ENCODE results near the gene FGFRL1. TPM values are rescaled to one million over a fixed set of nuclear protein-coding genes. Genes with fewer than 3 reads are reported as not detected.

The FGFRL1 gene
- total RNA-seq, 1 experiment from 2014 or later: 33.5 TPM

DNA sequence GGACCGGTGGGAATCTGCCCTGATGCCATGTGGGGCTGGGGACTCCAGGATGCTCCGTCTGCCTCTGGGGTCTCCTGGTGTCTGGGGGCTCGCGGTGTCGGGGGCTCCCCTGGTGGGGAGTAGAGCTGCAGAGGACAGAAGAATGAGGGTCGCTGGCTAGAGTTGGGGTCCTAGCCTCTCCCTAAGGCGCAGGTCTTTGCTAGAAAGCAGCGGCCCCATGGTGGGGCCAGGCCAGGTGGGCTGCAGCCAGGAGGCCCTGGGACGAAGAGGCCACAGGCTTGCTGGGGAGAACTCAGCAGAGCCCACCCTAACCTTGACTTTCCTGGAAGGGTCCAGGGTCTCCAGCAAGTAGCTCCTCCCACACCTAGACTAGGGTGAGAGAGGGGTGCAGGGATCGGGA lies 21.4 kb downstream of the FGFRL1 start:
- ChIA-PET POLR2A (no interaction called here), CTCF (interaction anchor here (1.0 to 1.3 kb wide), 2 partner anchors 8 to 20 kb away, joined by 3 read pairs; no protein-coding TSS in a partner anchor)
- intact Hi-C loops (cut with micrococcal nuclease): no loop called here
- Mint-ChIP-seq H3K4me1 (ENCODE audit: insufficient read depth, unreplicated experiment) (no peaks in the 10 kb centered on the region), H3K27me3 (ENCODE audit: insufficient read depth, unreplicated experiment) (no peaks in the 10 kb centered on the region), H3K9me3 (ENCODE audit: unreplicated experiment) (no peaks in the 10 kb centered on the region), H3K27ac (ENCODE audit: low read depth, unreplicated experiment) (no peak overlapping the region), H3K36me3 (ENCODE audit: insufficient read depth, unreplicated experiment) (peaks cover 17% of the 10 kb centered on the region), H3K4me3 (ENCODE audit: unreplicated experiment) (no peak overlapping the region)
- no TSS peak for BruUV-seq (replicated peaks)
- no peak for DNase-seq (ENCODE audit: unreplicated experiment)
- TF ChIP-seq, protein P1, sequence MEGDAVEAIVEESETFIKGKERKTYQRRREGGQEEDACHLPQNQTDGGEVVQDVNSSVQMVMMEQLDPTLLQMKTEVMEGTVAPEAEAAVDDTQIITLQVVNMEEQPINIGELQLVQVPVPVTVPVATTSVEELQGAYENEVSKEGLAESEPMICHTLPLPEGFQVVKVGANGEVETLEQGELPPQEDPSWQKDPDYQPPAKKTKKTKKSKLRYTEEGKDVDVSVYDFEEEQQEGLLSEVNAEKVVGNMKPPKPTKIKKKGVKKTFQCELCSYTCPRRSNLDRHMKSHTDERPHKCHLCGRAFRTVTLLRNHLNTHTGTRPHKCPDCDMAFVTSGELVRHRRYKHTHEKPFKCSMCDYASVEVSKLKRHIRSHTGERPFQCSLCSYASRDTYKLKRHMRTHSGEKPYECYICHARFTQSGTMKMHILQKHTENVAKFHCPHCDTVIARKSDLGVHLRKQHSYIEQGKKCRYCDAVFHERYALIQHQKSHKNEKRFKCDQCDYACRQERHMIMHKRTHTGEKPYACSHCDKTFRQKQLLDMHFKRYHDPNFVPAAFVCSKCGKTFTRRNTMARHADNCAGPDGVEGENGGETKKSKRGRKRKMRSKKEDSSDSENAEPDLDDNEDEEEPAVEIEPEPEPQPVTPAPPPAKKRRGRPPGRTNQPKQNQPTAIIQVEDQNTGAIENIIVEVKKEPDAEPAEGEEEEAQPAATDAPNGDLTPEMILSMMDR (IDR thresholded peaks at IDR 0.05; ENCODE audit: unreplicated experiment): no peak

DNA sequence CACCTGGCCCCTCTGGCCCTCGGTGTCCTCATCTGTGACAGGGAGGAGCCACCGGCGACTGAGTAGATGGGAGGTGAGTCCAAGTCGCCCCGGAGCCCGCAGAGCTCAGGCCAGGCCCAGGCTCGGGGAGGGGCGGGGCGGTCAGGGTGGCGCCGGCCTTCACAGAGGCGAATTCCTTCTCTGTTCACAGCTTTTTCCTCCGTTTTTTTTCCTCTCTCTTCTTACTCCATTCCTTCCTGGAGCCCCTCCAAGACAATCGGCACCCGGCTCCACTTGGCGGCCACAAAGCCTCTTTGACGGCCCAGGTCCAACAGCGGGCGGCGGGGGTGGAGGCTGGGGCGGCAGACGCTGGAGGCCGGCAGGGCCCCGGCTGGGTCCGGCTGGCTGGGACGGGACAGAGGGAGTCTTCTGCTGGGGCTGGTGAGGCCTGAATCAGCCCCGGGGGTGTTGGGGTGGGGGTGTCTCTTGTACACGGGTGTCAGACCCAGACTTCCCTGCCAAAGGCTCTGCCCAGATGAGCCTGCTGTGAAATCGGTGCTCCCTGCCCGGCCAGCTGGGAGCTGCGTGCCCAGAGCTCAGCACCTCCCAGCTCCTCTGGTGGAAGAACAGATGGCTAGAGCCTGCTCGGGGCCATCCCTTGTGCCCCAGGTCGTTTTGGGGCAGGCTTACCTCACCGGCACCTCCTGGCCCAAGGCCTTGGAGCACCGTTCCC lies 22.6 kb downstream of the FGFRL1 start:
- Mint-ChIP-seq H3K27me3 (ENCODE audit: insufficient read depth, unreplicated experiment) (no peaks in the 10 kb centered on the region), H3K4me1 (ENCODE audit: insufficient read depth, unreplicated experiment) (no peaks in the 10 kb centered on the region), H3K27ac (ENCODE audit: low read depth, unreplicated experiment) (no peak overlapping the region), H3K36me3 (ENCODE audit: insufficient read depth, unreplicated experiment) (peaks cover 12% of the 10 kb centered on the region), H3K9me3 (ENCODE audit: unreplicated experiment) (no peaks in the 10 kb centered on the region), H3K4me3 (ENCODE audit: unreplicated experiment) (no peak overlapping the region)
- intact Hi-C loops (cut with micrococcal nuclease): no loop called here
- ChIA-PET CTCF (interaction anchor here (0.8 to 1.0 kb wide), 2 partner anchors 19 to 98 kb away, joined by 3 to 4 read pairs; no protein-coding TSS in a partner anchor), POLR2A (no interaction called here)
- BruUV-seq (replicated peaks): no TSS peak
- no peak for DNase-seq (ENCODE audit: unreplicated experiment)
- TF ChIP-seq, protein P1 (IDR thresholded peaks at IDR 0.05; ENCODE audit: unreplicated experiment): no peak

DNA sequence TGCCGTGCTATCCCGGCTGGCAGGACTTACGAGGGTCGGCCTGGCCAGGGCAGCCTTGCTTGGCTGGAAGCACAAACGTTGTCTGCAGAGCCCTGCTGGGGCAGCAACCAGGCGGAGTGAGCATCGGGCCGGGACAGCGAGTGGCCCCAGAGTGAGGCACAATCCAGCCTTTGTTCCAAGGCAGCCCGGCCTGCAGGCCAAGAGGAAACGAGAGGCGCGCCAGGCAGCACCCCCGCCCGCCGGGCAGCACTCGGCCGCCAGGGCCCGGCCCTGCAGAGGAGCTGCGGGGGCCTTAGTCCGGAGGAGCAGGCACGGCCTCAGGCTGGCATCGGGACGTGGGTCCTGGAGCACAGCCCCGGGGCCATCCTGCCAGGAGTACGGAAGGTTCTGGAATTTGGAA lies 24.1 kb downstream of the FGFRL1 start:
- intact Hi-C loops (cut with micrococcal nuclease): no loop called here
- no peak overlapping the region for H3K4me3 Mint-ChIP-seq (ENCODE audit: unreplicated experiment)
- peaks cover 17% of the 10 kb centered on the region for H3K36me3 Mint-ChIP-seq (ENCODE audit: insufficient read depth, unreplicated experiment)
- DNase-seq (ENCODE audit: unreplicated experiment): no peak
- H3K9me3 Mint-ChIP-seq (ENCODE audit: unreplicated experiment): no peaks in the 10 kb centered on the region
- peaks cover 5% of the 10 kb centered on the region for H3K4me1 Mint-ChIP-seq (ENCODE audit: insufficient read depth, unreplicated experiment)
- CTCF ChIA-PET: no interaction called here
- H3K27me3 Mint-ChIP-seq (ENCODE audit: insufficient read depth, unreplicated experiment): no peaks in the 10 kb centered on the region
- BruUV-seq (replicated peaks): no TSS peak
- POLR2A ChIA-PET: no interaction called here
- TF ChIP-seq, protein P1 (IDR thresholded peaks at IDR 0.05; ENCODE audit: unreplicated experiment): no peak
- H3K27ac Mint-ChIP-seq (ENCODE audit: low read depth, unreplicated experiment): no peak overlapping the region

DNA sequence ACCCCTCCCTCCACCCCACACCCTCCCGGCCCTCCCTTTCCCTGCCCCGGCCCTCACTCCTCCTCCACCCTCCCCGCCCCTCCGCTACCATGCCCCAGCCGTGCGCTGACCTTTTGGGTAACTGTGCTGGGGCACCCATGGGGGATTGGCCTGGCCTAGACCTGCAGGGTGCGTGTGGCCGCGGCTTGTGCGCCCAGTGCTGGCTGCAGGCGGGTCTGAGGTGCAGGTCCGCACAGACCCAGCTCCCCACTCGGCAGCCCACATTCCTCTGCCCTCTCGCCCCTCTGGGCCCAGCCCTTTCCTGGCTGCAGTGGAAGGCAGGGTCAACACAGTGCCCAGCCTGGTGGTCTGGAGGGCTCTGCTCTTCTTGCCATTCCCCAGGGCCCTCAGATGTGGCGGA lies 24.7 kb downstream of the FGFRL1 start:
- H3K36me3 Mint-ChIP-seq (ENCODE audit: insufficient read depth, unreplicated experiment): peaks cover 17% of the 10 kb centered on the region
- H3K27ac Mint-ChIP-seq (ENCODE audit: low read depth, unreplicated experiment): no peak overlapping the region
- POLR2A ChIA-PET: no interaction called here
- no TSS peak for BruUV-seq (replicated peaks)
- no peak overlapping the region for H3K4me3 Mint-ChIP-seq (ENCODE audit: unreplicated experiment)
- peaks cover 5% of the 10 kb centered on the region for H3K4me1 Mint-ChIP-seq (ENCODE audit: insufficient read depth, unreplicated experiment)
- TF ChIP-seq, protein P1 (IDR thresholded peaks at IDR 0.05; ENCODE audit: unreplicated experiment): no peak
- no peak for DNase-seq (ENCODE audit: unreplicated experiment)
- CTCF ChIA-PET: no interaction called here
- H3K27me3 Mint-ChIP-seq (ENCODE audit: insufficient read depth, unreplicated experiment): no peaks in the 10 kb centered on the region
- intact Hi-C loops (cut with micrococcal nuclease): no loop called here
- no peaks in the 10 kb centered on the region for H3K9me3 Mint-ChIP-seq (ENCODE audit: unreplicated experiment)

Measured in MCF 10A (cell line).